ENCODE measurements around the gene PPIL1. TPM values are rescaled to one million over a fixed set of nuclear protein-coding genes. Genes with fewer than 3 reads are reported as not detected.
A peak's percentile ranks its signal among the peaks of the same experiment; 100 is the strongest.

PPIL1 gene
- total and polyA plus RNA-seq, 2 of the 13 experiments (the other 11 are each of a cell fraction or from before 2014, with no cell fraction given), result 74.2 to 144 TPM

DNA sequence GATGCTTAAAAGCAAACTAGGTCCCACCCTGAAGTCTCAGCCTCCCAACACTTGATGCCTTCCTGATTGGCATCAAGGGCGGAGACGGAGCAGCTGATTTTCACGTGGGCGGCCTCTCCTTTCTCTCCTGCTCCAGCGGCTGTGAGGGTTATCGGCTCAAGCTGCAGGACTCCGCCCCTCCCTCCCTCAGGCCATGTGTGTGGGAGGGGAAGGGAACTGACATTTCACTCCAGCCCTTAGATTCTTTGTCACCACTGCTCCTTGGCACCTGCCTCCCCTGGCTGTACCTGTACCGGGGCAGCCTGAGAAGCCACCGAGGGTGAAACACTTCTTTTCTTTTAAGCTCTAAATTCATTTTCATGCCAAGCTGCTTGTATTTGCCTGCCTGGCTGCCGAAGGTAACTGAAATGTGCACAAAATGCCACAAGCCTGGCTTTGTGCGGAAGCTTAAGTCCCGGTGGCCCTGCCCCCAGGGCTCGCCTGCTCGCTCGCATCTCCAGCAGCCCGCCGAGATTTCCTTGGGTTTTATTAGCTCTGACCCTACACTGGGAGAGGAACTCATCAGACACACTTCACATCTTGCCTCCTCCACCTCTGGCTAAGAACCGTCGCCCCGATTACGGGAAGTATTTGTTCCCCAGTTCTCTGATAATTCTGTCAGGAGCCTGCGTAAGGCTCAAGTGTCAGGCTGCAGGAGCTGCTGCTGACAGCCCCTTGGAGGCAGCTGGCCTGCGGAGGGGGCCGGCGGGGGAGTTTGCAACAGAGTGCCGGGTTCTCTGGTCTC, 25.8 kb downstream of the PPIL1 start (continued):
- TF ChIP-seq, protein P1, sequence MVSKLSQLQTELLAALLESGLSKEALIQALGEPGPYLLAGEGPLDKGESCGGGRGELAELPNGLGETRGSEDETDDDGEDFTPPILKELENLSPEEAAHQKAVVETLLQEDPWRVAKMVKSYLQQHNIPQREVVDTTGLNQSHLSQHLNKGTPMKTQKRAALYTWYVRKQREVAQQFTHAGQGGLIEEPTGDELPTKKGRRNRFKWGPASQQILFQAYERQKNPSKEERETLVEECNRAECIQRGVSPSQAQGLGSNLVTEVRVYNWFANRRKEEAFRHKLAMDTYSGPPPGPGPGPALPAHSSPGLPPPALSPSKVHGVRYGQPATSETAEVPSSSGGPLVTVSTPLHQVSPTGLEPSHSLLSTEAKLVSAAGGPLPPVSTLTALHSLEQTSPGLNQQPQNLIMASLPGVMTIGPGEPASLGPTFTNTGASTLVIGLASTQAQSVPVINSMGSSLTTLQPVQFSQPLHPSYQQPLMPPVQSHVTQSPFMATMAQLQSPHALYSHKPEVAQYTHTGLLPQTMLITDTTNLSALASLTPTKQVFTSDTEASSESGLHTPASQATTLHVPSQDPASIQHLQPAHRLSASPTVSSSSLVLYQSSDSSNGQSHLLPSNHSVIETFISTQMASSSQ (IDR thresholded peaks at IDR 0.05; ENCODE audit: low read depth), result no peak
- TF ChIP-seq, protein P1 (CRISPR knock-in tag; IDR thresholded peaks at IDR 0.05; ENCODE audit: borderline replicate concordance), result peak; percentile 30; the same call in 1 of the 2 replicates
- TF ChIP-seq NBN (conservative IDR thresholded peaks at IDR 0.05), result no peak
- no peak for TF ChIP-seq SOX13 (IDR thresholded peaks at IDR 0.05)
- TF ChIP-seq SOX13 (CRISPR knock-in tag; conservative IDR thresholded peaks at IDR 0.05 in 1 of 2, IDR thresholded peaks at IDR 0.05 in 1 of 2), result peak in 1 of 2 experiments; percentile 24; a peak in 1 of 4 replicates
- TF ChIP-seq ZNF740 (CRISPR knock-in tag; IDR thresholded peaks at IDR 0.05), result no peak
- TF ChIP-seq MYC (CRISPR knock-in tag; IDR thresholded peaks at IDR 0.05; ENCODE audit: borderline replicate concordance), result peak; percentile 26; the same call in 1 of the 2 replicates
- no peak for TF ChIP-seq ZNF296 (CRISPR knock-in tag; conservative IDR thresholded peaks at IDR 0.05)
- TF ChIP-seq MYNN (CRISPR knock-in tag; IDR thresholded peaks at IDR 0.05; ENCODE audit: low read depth), result no peak
- TF ChIP-seq MEIS1 (CRISPR knock-in tag; IDR thresholded peaks at IDR 0.05; ENCODE audit: borderline replicate concordance), result 0 out of 2 replicates have a peak, but pooled peaks have one; percentile 39
- no peak for TF ChIP-seq ZFP41 (CRISPR knock-in tag; IDR thresholded peaks at IDR 0.05; ENCODE audit: borderline replicate concordance)
- TF ChIP-seq MATR3 (CRISPR knock-in tag; IDR thresholded peaks at IDR 0.05), result no peak
- no peak for TF ChIP-seq SOX5 (CRISPR knock-in tag; IDR thresholded peaks at IDR 0.05; ENCODE audit: borderline replicate concordance)
- no peak for TF ChIP-seq SCMH1 (CRISPR knock-in tag; IDR thresholded peaks at IDR 0.05; ENCODE audit: borderline replicate concordance)
- TF ChIP-seq JUN (CRISPR knock-in tag; IDR thresholded peaks at IDR 0.05), result no peak
- TF ChIP-seq ZNF567 (CRISPR knock-in tag; IDR thresholded peaks at IDR 0.05; ENCODE audit: borderline replicate concordance), result no peak
- TF ChIP-seq NCOA2 (CRISPR knock-in tag; IDR thresholded peaks at IDR 0.05), result no peak
- no peak for TF ChIP-seq ZNF674 (CRISPR knock-in tag; IDR thresholded peaks at IDR 0.05; ENCODE audit: low read depth)
- no peak for TF ChIP-seq FUBP1 (CRISPR knock-in tag; IDR thresholded peaks at IDR 0.05; ENCODE audit: borderline replicate concordance)
- TF ChIP-seq ZNF691 (CRISPR knock-in tag; IDR thresholded peaks at IDR 0.05; ENCODE audit: borderline replicate concordance, low read depth), result peak; percentile 42; the same call in 1 of the 2 replicates
- TF ChIP-seq MTF2 (CRISPR knock-in tag; IDR thresholded peaks at IDR 0.05; ENCODE audit: borderline replicate concordance), result no peak
- no peak for TF ChIP-seq ATF5 (CRISPR knock-in tag; IDR thresholded peaks at IDR 0.05; ENCODE audit: low read depth)

Data from HepG2 (cell line).